ENCODE measurements around the gene SOX6. TPM values are rescaled to one million over a fixed set of nuclear protein-coding genes. Genes with fewer than 3 reads are reported as not detected.

Gene SOX6
- total and polyA plus RNA-seq, 2 of the 13 experiments (the other 11 are each of a cell fraction or from before 2014, with no cell fraction given), result 2.6 to 11.2 TPM

DNA sequence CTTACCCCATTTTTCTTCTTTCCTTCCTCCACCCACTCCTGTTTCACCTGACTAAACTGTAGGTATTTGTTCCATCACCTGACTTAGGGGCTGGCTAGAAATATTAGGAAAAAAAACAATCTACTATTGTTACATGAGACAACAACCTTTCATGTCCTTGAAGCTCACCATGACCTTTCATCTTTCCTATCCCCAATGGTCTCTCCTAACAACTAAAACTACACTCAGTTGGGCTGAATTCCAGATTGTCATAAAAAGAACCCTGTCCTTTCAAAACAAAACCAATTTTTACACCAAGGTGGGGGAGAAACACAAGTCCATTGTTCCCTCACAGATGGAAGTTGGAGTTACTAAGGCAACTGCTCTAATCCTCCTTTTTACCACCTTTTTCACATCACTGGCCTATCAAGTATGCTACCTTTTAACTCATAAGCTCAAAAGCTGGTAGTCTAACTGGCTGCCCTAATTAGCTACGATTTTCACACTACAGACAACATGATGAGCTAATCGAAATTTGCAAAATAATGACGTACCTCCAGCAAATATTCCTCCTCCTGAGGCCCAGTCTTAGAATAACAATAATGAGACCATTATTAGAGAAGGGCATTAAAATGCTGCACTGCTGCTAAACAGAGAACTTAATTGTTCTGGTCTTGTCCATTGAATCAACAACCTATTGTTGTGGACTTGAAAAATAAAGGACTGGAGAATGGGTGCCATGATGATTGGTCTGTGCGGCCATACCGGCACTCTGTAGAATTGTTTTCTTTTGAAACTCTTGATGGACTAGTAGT lies 46.5 kb upstream of the SOX6 start (continued):
- TF ChIP-seq TEF (CRISPR knock-in tag; IDR thresholded peaks at IDR 0.05) (no peak), ZSCAN9 (CRISPR knock-in tag; IDR thresholded peaks at IDR 0.05; ENCODE audit: borderline replicate concordance) (no peak), EED (CRISPR knock-in tag; IDR thresholded peaks at IDR 0.05) (no peak), PHF21A (CRISPR knock-in tag; IDR thresholded peaks at IDR 0.05) (no peak), ZBTB33 (CRISPR knock-in tag; IDR thresholded peaks at IDR 0.05) (no peak), NCOA1 (CRISPR knock-in tag; IDR thresholded peaks at IDR 0.05) (no peak), ZNF414 (CRISPR knock-in tag; IDR thresholded peaks at IDR 0.05) (no peak), XBP1 (CRISPR knock-in tag; IDR thresholded peaks at IDR 0.05) (no peak), HES4 (CRISPR knock-in tag; IDR thresholded peaks at IDR 0.05; ENCODE audit: borderline replicate concordance) (no peak), ZNF772 (CRISPR knock-in tag; IDR thresholded peaks at IDR 0.05) (no peak), RELA (CRISPR knock-in tag; IDR thresholded peaks at IDR 0.05) (no peak), ZSCAN12 (CRISPR knock-in tag; IDR thresholded peaks at IDR 0.05) (no peak), SUZ12 (IDR thresholded peaks at IDR 0.05; ENCODE audit: low read depth, low read length) (no peak), ZNF547 (CRISPR knock-in tag; IDR thresholded peaks at IDR 0.05) (no peak), SRSF9 (IDR thresholded peaks at IDR 0.05; ENCODE audit: borderline replicate concordance, insufficient read depth, low read depth, low read length, poor library complexity, severe bottlenecking) (no peak), MTERF4 (CRISPR knock-in tag; IDR thresholded peaks at IDR 0.05) (no peak), GRHL1 (CRISPR knock-in tag; conservative IDR thresholded peaks at IDR 0.05) (no peak), ZNF788 (CRISPR knock-in tag; IDR thresholded peaks at IDR 0.05; ENCODE audit: borderline replicate concordance) (no peak)
- TF ChIP-seq, protein P1, sequence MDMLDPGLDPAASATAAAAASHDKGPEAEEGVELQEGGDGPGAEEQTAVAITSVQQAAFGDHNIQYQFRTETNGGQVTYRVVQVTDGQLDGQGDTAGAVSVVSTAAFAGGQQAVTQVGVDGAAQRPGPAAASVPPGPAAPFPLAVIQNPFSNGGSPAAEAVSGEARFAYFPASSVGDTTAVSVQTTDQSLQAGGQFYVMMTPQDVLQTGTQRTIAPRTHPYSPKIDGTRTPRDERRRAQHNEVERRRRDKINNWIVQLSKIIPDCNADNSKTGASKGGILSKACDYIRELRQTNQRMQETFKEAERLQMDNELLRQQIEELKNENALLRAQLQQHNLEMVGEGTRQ (IDR thresholded peaks at IDR 0.05; ENCODE audit: low read depth, low read length), result no peak
- TF ChIP-seq, protein P1 (CRISPR knock-in tag; IDR thresholded peaks at IDR 0.05; ENCODE audit: borderline replicate concordance), result no peak; the same call in 1 of the 2 replicates
